Nephron (organoid): Measurements from ENCODE around the gene DAO.
A peak's percentile ranks its signal among the peaks of the same experiment; 100 is the strongest.

ENCODE experiments used
- H3K27ac Mint-ChIP-seq, 3 experiments: 2 replicates each; pipeline ENCODE4 v1.8.0; 2020; ENCODE audit warnings: mixed read lengths in 3 of 3, mild to moderate bottlenecking in 2 of 3, moderate library complexity in 1 of 3
- H3K27me3 Mint-ChIP-seq: 2 replicates; pipeline ENCODE4 v1.8.0; 2021; ENCODE audit warnings: low read depth, mild to moderate bottlenecking, moderate library complexity, mixed read lengths
- H3K36me3 Mint-ChIP-seq: 2 replicates; pipeline ENCODE4 v1.8.0; 2020; ENCODE audit warnings: low read depth, mixed read lengths
- H3K4me1 Mint-ChIP-seq: 2 replicates; pipeline ENCODE4 v1.8.0; 2020; ENCODE audit warnings: mixed read lengths
- H3K4me3 Mint-ChIP-seq, 3 experiments: 2 replicates each; pipeline ENCODE4 v1.8.0; 2020; ENCODE audit warnings: mild to moderate bottlenecking in 3 of 3, mixed read lengths in 3 of 3, moderate library complexity in 2 of 3
- H3K9me3 Mint-ChIP-seq: 2 replicates; pipeline ENCODE4 v1.8.0; 2020; ENCODE audit warnings: mixed read lengths
- TF ChIP-seq, protein P1 (sequence below), 3 experiments: fragments of 200-600 bp; sonication (generic); IDR thresholded peaks; one replicate each; pipeline ENCODE4 v1.5.0; 2021; ENCODE audit warnings: antibody characterized with exemption in 3 of 3; ENCODE audit not compliant: unreplicated experiment in 3 of 3

Gene DAO

GRCh38 chr12:108879615-108880254, at the start of gene DAO:
DAO (plus strand) TSS chr12:108880092; CDS start chr12:108885007, 4,915 bp downstream.
- no peaks in the 10 kb centered on the region for H3K4me1 Mint-ChIP-seq

DNA sequence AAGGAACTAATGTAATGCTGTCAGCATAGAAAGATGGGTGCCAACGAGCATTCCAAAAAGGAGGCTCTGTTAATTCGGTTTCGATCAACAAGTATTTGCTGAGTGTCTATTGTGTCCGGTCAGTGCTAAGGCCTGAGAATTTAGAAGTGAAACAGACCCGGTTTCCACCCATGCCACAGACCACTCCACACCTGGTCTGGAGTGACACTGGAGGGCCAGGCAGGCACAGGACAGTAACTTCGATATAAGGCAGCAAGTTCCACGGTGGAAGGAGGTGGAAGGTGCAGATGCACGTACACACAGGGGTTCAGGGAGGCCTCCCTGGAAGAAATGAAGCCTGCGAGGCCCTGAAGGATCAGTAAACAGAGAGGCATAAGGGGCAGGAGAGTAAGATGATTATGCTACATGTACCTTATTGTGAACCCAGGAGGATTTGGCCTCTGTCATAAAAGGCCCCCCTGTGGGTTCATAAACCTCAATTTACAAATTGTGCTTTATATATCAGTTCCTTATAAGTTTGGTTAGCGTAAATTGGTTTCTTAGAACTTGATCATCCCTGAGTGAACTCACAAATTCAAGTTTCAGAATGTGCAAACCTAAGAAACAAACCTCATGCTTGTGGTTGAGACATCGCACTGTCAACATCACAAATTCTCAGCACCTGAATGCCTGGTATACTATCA, 48.4 kb upstream of the DAO start:
- H3K36me3 Mint-ChIP-seq: peaks cover 54% of the 10 kb centered on the region
- TF ChIP-seq, protein P1, sequence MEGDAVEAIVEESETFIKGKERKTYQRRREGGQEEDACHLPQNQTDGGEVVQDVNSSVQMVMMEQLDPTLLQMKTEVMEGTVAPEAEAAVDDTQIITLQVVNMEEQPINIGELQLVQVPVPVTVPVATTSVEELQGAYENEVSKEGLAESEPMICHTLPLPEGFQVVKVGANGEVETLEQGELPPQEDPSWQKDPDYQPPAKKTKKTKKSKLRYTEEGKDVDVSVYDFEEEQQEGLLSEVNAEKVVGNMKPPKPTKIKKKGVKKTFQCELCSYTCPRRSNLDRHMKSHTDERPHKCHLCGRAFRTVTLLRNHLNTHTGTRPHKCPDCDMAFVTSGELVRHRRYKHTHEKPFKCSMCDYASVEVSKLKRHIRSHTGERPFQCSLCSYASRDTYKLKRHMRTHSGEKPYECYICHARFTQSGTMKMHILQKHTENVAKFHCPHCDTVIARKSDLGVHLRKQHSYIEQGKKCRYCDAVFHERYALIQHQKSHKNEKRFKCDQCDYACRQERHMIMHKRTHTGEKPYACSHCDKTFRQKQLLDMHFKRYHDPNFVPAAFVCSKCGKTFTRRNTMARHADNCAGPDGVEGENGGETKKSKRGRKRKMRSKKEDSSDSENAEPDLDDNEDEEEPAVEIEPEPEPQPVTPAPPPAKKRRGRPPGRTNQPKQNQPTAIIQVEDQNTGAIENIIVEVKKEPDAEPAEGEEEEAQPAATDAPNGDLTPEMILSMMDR (IDR thresholded peaks at IDR 0.05; ENCODE audit: unreplicated experiment in 3 of 3): no peak
- H3K4me3 Mint-ChIP-seq: no peak overlapping the region
- H3K9me3 Mint-ChIP-seq: no peaks in the 10 kb centered on the region
- H3K27me3 Mint-ChIP-seq: no peaks in the 10 kb centered on the region
- H3K27ac Mint-ChIP-seq: peak overlapping the region in 2 of 3 experiments; percentile 18 to 48
- peaks cover 63% of the 10 kb centered on the region for H3K4me1 Mint-ChIP-seq

More at GRCh38 chr12:108879615-108880254, at the start of gene DAO:
- Mint-ChIP-seq H3K36me3 (no peaks in the 10 kb centered on the region), H3K4me3 (no peak within 1 kb of the TSS), H3K27ac (no peak within 1 kb of the TSS), H3K27me3 (no peaks in the 10 kb centered on the region), H3K9me3 (no peaks in the 10 kb centered on the region)
- TF ChIP-seq, protein P1 (IDR thresholded peaks at IDR 0.05; ENCODE audit: unreplicated experiment in 3 of 3): no peak

DNA sequence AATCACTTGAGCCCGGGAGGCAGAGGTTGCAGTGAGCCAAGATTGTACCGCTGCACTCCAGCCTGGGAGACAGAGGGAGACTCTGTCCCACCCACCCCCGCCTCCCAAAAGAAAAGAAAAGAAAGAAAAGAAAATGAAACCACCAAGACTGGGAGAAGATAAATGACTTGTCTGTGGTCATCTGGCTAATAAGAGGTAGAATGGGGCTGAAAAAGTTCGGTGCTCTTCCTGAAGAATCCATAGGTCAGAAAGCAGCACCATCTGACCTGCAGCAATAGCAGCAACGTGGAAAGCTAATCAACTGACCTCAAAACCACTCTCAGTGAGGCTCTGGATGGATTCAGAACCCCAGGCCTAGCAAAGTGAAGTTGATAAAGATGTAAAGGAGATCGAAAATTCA, 47.7 kb upstream of the DAO start:
- H3K27ac Mint-ChIP-seq: peak overlapping the region in 2 of 3 experiments; percentile 57 to 90
- H3K4me1 Mint-ChIP-seq: peaks cover 60% of the 10 kb centered on the region
- H3K9me3 Mint-ChIP-seq: no peaks in the 10 kb centered on the region
- H3K36me3 Mint-ChIP-seq: peaks cover 54% of the 10 kb centered on the region
- TF ChIP-seq, protein P1 (IDR thresholded peaks at IDR 0.05; ENCODE audit: unreplicated experiment in 3 of 3): no peak
- H3K27me3 Mint-ChIP-seq: no peaks in the 10 kb centered on the region
- no peak overlapping the region for H3K4me3 Mint-ChIP-seq

DNA sequence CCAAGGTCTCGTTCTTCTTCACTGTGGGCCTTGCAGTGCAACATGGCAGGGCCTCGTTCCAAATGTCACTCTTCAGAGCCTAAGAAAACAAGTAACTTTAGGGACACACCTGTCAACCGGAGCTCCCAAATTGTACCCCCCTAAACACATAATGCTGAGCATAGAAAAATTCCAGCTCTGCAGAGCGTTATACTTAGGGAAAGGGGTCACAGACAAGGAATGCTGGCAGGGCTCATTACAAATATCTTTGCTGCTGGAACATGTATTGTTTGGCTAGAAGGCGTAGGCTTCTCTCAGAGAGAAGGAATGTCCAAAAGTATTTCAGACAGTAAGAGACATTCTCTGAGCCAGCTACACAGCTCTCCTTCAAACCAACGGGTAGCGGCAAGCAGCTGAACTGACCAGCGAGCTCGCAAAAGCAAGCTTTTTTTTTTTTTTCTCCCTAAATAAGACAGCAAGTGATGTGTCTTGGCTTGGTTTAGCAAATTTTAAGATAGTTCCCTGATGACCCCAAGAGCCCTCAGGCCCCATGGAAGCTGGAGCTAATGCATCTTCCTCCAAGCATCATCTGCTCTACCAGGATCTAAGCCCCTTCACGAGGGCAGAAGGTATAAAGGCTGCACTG, 47.0 kb upstream of the DAO start:
- peaks cover 54% of the 10 kb centered on the region for H3K36me3 Mint-ChIP-seq
- peak overlapping the region in 1 of 3 experiments; percentile 16 for H3K4me3 Mint-ChIP-seq
- peak overlapping the region; percentile 57 to 90 (median 59) for H3K27ac Mint-ChIP-seq
- no peaks in the 10 kb centered on the region for H3K27me3 Mint-ChIP-seq
- H3K9me3 Mint-ChIP-seq: no peaks in the 10 kb centered on the region
- peaks cover 56% of the 10 kb centered on the region for H3K4me1 Mint-ChIP-seq
- TF ChIP-seq, protein P1 (IDR thresholded peaks at IDR 0.05; ENCODE audit: unreplicated experiment in 3 of 3): no peak

DNA sequence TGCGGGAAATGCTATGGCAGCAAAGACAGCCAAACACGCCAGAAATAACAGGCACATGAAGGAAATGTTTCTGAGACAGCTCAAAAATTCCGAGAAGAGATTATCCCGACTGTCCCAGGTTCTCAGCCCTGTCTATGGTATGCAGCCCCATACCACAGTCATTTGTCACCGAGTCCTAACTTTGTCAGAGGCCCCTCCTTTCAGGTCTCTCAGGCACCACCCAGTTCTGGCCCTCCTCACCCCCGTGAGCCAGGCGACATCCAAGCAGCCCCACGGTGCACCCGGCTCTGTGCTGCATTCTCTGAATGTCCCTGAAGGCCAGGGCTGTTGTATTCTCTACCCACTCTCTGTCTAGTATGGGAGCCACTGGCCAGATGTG, 46.5 kb upstream of the DAO start:
- Mint-ChIP-seq H3K9me3 (no peaks in the 10 kb centered on the region), H3K36me3 (peaks cover 56% of the 10 kb centered on the region), H3K4me3 (peak overlapping the region in 1 of 3 experiments; percentile 16), H3K4me1 (peaks cover 55% of the 10 kb centered on the region), H3K27ac (peak overlapping the region; percentile 57 to 90 (median 59)), H3K27me3 (no peaks in the 10 kb centered on the region)
- TF ChIP-seq, protein P1 (IDR thresholded peaks at IDR 0.05; ENCODE audit: unreplicated experiment in 3 of 3): no peak
